MCF 10A (cell line): ENCODE data around the gene PSMD1. TPM values are rescaled to one million over a fixed set of nuclear protein-coding genes. Genes with fewer than 3 reads are reported as not detected.

ENCODE experiments used
- BruUV-seq: library from RNA; stranded (reverse); fragments of 400-500 nt; replicated peaks from 2 replicates; lab custom pipeline; 2021; lab: Mats Ljungman, UMichigan
- CTCF ChIA-PET: fragments of 300-600 bp; sonication (Branson Sonifier 250); formaldehyde crosslinking; extraction: SDS; loops from one replicate; lab custom pipeline; 2021; ENCODE audit warnings: antibody characterized with exemption, inconsistent platforms; lab: Yijun Ruan, JAX
- POLR2A ChIA-PET: fragments of 300-600, 350-650 bp; sonication (Branson Sonifier 250); formaldehyde crosslinking; extraction: SDS; loops from one replicate; lab custom pipeline; 2020; ENCODE audit warnings: antibody characterized with exemption, inconsistent platforms; lab: Yijun Ruan, JAX
- DNase-seq: peaks from one replicate; pipeline ENCODE4 v3.0.0-alpha.2; 2018; ENCODE audit not compliant: unreplicated experiment
- H3K27ac Mint-ChIP-seq: one replicate; pipeline ENCODE4 v1.8.0; 2022; ENCODE audit warnings: mild to moderate bottlenecking, low read depth, mixed read lengths; ENCODE audit not compliant: unreplicated experiment
- H3K27me3 Mint-ChIP-seq: one replicate; pipeline ENCODE4 v1.8.0; 2022; ENCODE audit warnings: mixed read lengths; ENCODE audit not compliant: insufficient read depth, unreplicated experiment
- H3K36me3 Mint-ChIP-seq: one replicate; pipeline ENCODE4 v1.8.0; 2022; ENCODE audit warnings: mild to moderate bottlenecking, moderate library complexity, mixed read lengths; ENCODE audit not compliant: insufficient read depth, unreplicated experiment
- H3K4me1 Mint-ChIP-seq: one replicate; pipeline ENCODE4 v1.8.0; 2022; ENCODE audit warnings: mixed read lengths; ENCODE audit not compliant: insufficient read depth, unreplicated experiment
- H3K4me3 Mint-ChIP-seq: one replicate; pipeline ENCODE4 v1.8.0; 2022; ENCODE audit warnings: mild to moderate bottlenecking, moderate library complexity, mixed read lengths; ENCODE audit not compliant: unreplicated experiment
- H3K9me3 Mint-ChIP-seq: one replicate; pipeline ENCODE4 v1.8.0; 2022; ENCODE audit warnings: mixed read lengths; ENCODE audit not compliant: unreplicated experiment
- intact Hi-C: fragments of 100-400 bp; cut with micrococcal nuclease; formaldehyde crosslinking; loops from 2 replicates; pipeline ENCODE4 v1.14.1; 2022
- total RNA-seq: library from RNA; stranded (reverse); gene quantifications from 2 replicates; pipeline ENCODE4 v1.2.3, GENCODE V29; 2022
- TF ChIP-seq, protein P1 (sequence below): fragments of 200-600 bp; IDR thresholded peaks from one replicate; pipeline ENCODE4 v1.8.0; 2022; ENCODE audit warnings: antibody characterized with exemption, mild to moderate bottlenecking; ENCODE audit not compliant: unreplicated experiment

PSMD1 gene
- total RNA-seq, 1 experiment from 2014 or later = 88.5 TPM

DNA sequence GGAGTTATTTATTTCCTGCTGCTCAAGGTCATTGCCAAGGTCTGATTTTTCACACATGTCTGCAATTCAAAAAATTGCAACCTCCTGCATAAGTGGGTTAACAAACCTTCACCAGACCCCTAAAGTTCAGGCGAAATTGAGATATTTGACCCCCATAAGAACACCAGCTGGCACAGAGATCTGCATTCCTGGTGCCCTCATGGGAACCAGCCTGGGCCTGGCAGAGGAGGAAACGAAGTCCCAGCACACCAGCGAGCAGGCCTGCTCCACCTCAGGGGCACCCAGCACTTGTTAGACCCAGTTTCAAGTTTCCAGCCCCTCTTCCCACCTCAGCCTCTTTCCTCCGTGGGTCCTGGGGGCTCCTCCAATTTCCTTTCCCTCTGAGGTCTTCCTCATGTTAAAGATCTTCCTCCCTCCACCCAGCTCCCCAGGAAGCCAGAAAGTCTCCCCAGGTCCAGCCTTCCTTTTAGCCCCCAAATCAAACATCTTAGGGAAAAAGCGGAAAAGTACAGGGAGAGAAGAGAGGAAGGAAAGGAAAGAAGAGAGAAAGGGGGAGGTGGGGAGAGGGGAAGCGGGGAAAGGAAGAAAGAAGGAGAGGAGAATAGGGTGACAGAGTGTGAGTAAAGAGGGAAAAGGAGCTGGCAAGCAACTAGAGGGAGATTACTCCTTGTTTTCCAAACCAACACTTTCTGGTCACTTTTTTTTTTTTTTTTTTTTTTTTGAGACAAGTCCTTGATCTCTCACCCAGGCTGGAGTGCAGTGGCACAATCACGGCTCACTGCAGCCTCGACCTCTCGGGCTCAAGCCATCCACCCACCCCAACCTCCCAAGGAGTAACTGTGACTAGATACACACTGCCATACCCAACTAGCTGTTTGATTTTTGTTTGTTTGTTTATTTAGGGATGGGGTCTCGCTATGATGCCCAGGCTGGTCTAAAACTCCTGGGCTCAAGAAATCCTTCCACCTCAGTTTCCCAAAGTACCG is 23.2 kb upstream of the PSMD1 start:
- CTCF ChIA-PET = no interaction called here
- no peak for DNase-seq
- BruUV-seq = no TSS peak
- H3K27ac Mint-ChIP-seq = no peak overlapping the region
- TF ChIP-seq, protein P1, sequence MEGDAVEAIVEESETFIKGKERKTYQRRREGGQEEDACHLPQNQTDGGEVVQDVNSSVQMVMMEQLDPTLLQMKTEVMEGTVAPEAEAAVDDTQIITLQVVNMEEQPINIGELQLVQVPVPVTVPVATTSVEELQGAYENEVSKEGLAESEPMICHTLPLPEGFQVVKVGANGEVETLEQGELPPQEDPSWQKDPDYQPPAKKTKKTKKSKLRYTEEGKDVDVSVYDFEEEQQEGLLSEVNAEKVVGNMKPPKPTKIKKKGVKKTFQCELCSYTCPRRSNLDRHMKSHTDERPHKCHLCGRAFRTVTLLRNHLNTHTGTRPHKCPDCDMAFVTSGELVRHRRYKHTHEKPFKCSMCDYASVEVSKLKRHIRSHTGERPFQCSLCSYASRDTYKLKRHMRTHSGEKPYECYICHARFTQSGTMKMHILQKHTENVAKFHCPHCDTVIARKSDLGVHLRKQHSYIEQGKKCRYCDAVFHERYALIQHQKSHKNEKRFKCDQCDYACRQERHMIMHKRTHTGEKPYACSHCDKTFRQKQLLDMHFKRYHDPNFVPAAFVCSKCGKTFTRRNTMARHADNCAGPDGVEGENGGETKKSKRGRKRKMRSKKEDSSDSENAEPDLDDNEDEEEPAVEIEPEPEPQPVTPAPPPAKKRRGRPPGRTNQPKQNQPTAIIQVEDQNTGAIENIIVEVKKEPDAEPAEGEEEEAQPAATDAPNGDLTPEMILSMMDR = no peak
- intact Hi-C loops = no loop called here
- H3K9me3 Mint-ChIP-seq = no peaks in the 10 kb centered on the region
- H3K27me3 Mint-ChIP-seq = peaks cover 52% of the 10 kb centered on the region
- no peak overlapping the region for H3K4me3 Mint-ChIP-seq
- H3K4me1 Mint-ChIP-seq = no peaks in the 10 kb centered on the region
- H3K36me3 Mint-ChIP-seq = no peaks in the 10 kb centered on the region
- POLR2A ChIA-PET = no interaction called here

DNA sequence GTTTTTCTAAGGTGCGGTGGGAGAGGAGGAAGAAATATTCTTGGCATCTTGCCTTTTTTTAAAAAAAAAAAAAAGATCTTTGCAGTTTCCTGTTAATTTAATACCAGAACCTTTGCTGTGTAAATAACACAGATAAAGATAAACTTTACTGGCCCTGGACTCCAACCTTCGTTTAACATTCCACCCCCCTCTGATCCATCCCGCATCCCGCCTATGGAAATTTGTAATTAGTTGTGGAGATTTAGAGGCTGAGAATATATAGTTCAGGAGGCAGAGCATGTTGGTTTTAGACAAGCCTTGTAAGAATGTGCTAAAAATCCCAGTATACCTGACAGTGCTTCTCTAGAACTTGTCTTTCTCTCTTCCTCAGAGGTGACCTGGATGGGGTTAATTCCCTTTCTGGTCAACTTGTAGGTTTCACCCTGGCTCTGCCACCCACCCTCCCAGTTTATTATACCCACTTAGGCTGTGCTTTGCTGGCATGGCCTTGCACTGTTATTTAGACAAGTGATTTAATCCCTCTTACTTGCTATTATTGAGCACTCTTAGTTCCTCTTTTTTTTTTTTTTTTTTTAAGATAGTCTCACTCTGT is 22.3 kb upstream of the PSMD1 start:
- POLR2A ChIA-PET = no interaction called here
- Mint-ChIP-seq H3K27ac (no peak overlapping the region), H3K4me3 (no peak overlapping the region), H3K36me3 (no peaks in the 10 kb centered on the region), H3K9me3 (no peaks in the 10 kb centered on the region), H3K4me1 (no peaks in the 10 kb centered on the region), H3K27me3 (peaks cover 62% of the 10 kb centered on the region)
- DNase-seq = no peak
- CTCF ChIA-PET = interaction anchor here (0.6 kb wide), 1 partner anchor 393 kb away, joined by 3 read pairs; no protein-coding TSS in a partner anchor
- no TSS peak for BruUV-seq
- intact Hi-C loops = no loop called here
- TF ChIP-seq, protein P1 = no peak

DNA sequence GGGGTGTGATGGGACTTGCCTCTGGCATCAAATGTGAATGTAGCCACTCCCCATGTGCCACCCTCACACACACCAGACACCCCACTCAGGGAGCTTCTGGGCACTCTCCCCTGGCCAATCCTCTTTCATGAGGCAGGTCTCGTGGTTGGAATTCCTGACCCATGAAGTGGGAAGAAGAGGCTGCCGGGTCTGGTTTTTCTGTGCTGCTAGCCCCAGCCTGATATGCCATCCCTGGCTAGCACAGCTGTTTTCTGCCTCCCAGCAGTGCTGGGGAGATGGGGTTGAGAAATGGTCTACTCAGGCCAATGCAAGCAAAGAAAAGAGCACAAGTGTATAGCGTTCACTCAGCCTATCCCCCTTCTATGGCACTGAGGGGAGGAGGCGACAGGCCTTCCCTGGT is 20.5 kb upstream of the PSMD1 start:
- Mint-ChIP-seq H3K4me1 (no peaks in the 10 kb centered on the region), H3K27me3 (peaks cover 79% of the 10 kb centered on the region), H3K4me3 (no peak overlapping the region), H3K36me3 (no peaks in the 10 kb centered on the region), H3K27ac (no peak overlapping the region), H3K9me3 (no peaks in the 10 kb centered on the region)
- no TSS peak for BruUV-seq
- CTCF ChIA-PET = interaction anchor here (0.6 to 1.1 kb wide), 4 partner anchors 11 to 181 kb away, joined by 3 to 4 read pairs (median 4); no protein-coding TSS in a partner anchor
- POLR2A ChIA-PET = interaction anchor here (0.6 to 0.7 kb wide), 2 partner anchors 40 to 1085 kb away, joined by 3 read pairs; no protein-coding TSS in a partner anchor
- TF ChIP-seq, protein P1 = no peak
- intact Hi-C loops = no loop called here
- DNase-seq = no peak

DNA sequence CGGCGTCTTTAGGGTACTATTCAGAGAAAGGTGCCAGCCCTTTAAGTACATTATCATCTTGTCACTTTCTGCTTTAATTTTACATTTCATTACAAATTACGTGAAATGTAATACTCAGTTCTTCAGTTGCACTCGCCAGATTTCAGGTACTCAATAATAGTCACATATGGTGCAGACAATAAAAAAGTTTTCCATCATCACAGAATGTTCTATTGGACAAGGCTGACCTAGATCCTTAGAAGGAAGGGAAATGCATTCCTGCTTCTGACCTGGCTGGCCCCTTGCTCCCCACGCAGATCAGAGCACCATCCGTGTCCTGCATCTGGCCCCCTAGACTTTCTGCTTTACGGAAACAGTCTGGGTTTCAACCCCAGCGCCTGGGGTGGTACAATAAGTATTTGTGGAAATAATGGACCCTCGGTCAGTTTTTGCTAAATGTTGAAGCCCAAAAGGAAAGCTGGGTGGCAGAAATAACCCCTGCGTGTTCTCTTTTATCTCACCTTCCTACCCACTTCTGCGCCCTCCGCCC is 20.0 kb upstream of the PSMD1 start:
- BruUV-seq = no TSS peak
- intact Hi-C loops = no loop called here
- H3K27ac Mint-ChIP-seq = no peak overlapping the region

More for the DNA sequence above, 20.0 kb upstream of the PSMD1 start:
- CTCF ChIA-PET = interaction anchor here (1.1 kb wide), 1 partner anchor 16 kb away, joined by 3 read pairs; no protein-coding TSS in a partner anchor
- Mint-ChIP-seq H3K36me3 (no peaks in the 10 kb centered on the region), H3K4me1 (no peaks in the 10 kb centered on the region), H3K4me3 (no peak overlapping the region), H3K27me3 (peaks cover 84% of the 10 kb centered on the region), H3K9me3 (no peaks in the 10 kb centered on the region)
- TF ChIP-seq, protein P1 = no peak
- no peak for DNase-seq
- POLR2A ChIA-PET = no interaction called here
